ENCODE measurements around the gene MAP4K4.
A peak's percentile ranks its signal among the peaks of the same experiment; 100 is the strongest.

The MAP4K4 gene

GRCh38 chr2:101882769-101883307, 185.3 kb downstream of the MAP4K4 start:
- Histone ChIP-seq H3K14ac (ENCODE audit: low read length) (no peak overlapping the region), H3K4me2 (ENCODE audit: insufficient read depth, low read length, poor library complexity, severe bottlenecking) (no peak overlapping the region), H2BK12ac (ENCODE audit: low read length) (no peak overlapping the region), H3K4me3 (ENCODE audit: low read length in 2 of 2) (no peak overlapping the region), H3K36me3 (replicated peaks in 1 of 2; ENCODE audit: control insufficient read depth in 2 of 2, insufficient read depth in 2 of 2, low read length in 2 of 2) (peaks cover 12 to 98% of the 10 kb centered on the region in 2 donors), H3K4ac (ENCODE audit: low read length) (no peak overlapping the region), H2BK5ac (ENCODE audit: low read length) (no peak overlapping the region), H3K27me3 (ENCODE audit: control insufficient read depth in 3 of 3, insufficient read depth in 3 of 3, low read depth in 1 of 3, low read length in 3 of 3) (no peaks in the 10 kb centered on the region), H3K9me3 (replicated peaks in 1 of 2; ENCODE audit: control insufficient read depth in 2 of 2, insufficient read depth in 1 of 2, low read depth in 1 of 2, low read length in 2 of 2) (no peaks in the 10 kb centered on the region), H2BK120ac (ENCODE audit: low read depth, low read length) (no peak overlapping the region), H4K91ac (ENCODE audit: low read depth, low read length, poor library complexity) (no peak overlapping the region), H2AK5ac (ENCODE audit: low read depth, low read length) (no peak overlapping the region), H3K9ac (ENCODE audit: low read depth, low read length, poor library complexity) (no peak overlapping the region), H3K4me1 (ENCODE audit: control insufficient read depth in 2 of 2, insufficient read depth in 1 of 2, low read depth in 1 of 2, low read length in 2 of 2) (no peaks in the 10 kb centered on the region), H3K23ac (ENCODE audit: low read depth, low read length, poor library complexity) (no peak overlapping the region), H3K79me1 (ENCODE audit: low read depth, low read length) (no peaks in the 10 kb centered on the region), H2BK15ac (ENCODE audit: low read length) (no peak overlapping the region), H3K27ac (replicated peaks; ENCODE audit: low read length) (no peak overlapping the region), H4K8ac (ENCODE audit: low read depth, low read length) (no peak overlapping the region), H3K18ac (ENCODE audit: low read length) (no peak overlapping the region), H2AFZ (ENCODE audit: low read length) (no peak overlapping the region)
- WGBS, 2 donors (ENCODE audit: extremely low coverage in 2 of 2, insufficient read length in 2 of 2, insufficient replicate concordance in 1 of 2): no CpG with 5 or more reads among the region's 4 CpGs
- DNase-seq (ENCODE audit: low spot score): no peak

- Histone ChIP-seq H3K9ac (ENCODE audit: low read depth, low read length, poor library complexity) (no peak overlapping the region), H3K4ac (ENCODE audit: low read length) (no peak overlapping the region), H3K18ac (ENCODE audit: low read length) (no peak overlapping the region), H2AK5ac (ENCODE audit: low read depth, low read length) (no peak overlapping the region), H3K4me2 (ENCODE audit: insufficient read depth, low read length, poor library complexity, severe bottlenecking) (no peak overlapping the region), H2BK120ac (ENCODE audit: low read depth, low read length) (no peak overlapping the region), H3K9me3 (replicated peaks in 1 of 2; ENCODE audit: control insufficient read depth in 2 of 2, insufficient read depth in 1 of 2, low read depth in 1 of 2, low read length in 2 of 2) (no peaks in the 10 kb centered on the region), H3K23ac (ENCODE audit: low read depth, low read length, poor library complexity) (no peak overlapping the region), H3K36me3 (replicated peaks in 1 of 2; ENCODE audit: control insufficient read depth in 2 of 2, insufficient read depth in 2 of 2, low read length in 2 of 2) (peaks cover 10 to 98% of the 10 kb centered on the region in 2 donors), H2BK12ac (ENCODE audit: low read length) (no peak overlapping the region), H3K4me3 (ENCODE audit: low read length in 2 of 2) (no peak overlapping the region), H2AFZ (ENCODE audit: low read length) (no peak overlapping the region), H3K4me1 (ENCODE audit: control insufficient read depth in 2 of 2, insufficient read depth in 1 of 2, low read depth in 1 of 2, low read length in 2 of 2) (no peaks in the 10 kb centered on the region), H3K27ac (replicated peaks; ENCODE audit: low read length) (no peak overlapping the region), H3K27me3 (ENCODE audit: control insufficient read depth in 3 of 3, insufficient read depth in 3 of 3, low read depth in 1 of 3, low read length in 3 of 3) (no peaks in the 10 kb centered on the region), H3K14ac (ENCODE audit: low read length) (no peak overlapping the region), H3K79me1 (ENCODE audit: low read depth, low read length) (no peaks in the 10 kb centered on the region), H2BK5ac (ENCODE audit: low read length) (no peak overlapping the region), H4K91ac (ENCODE audit: low read depth, low read length, poor library complexity) (no peak overlapping the region), H2BK15ac (ENCODE audit: low read length) (no peak overlapping the region), H4K8ac (ENCODE audit: low read depth, low read length) (no peak overlapping the region)
- no CpG with 5 or more reads among the region's 3 CpGs for WGBS, 2 donors (ENCODE audit: extremely low coverage in 2 of 2, insufficient read length in 2 of 2, insufficient replicate concordance in 1 of 2)
- DNase-seq (ENCODE audit: low spot score): peak; percentile 6
Measured at GRCh38 chr2:101883860-101884259, 186.4 kb downstream of the MAP4K4 start.

- Histone ChIP-seq H2BK12ac (ENCODE audit: low read length) (no peak overlapping the region), H3K9ac (ENCODE audit: low read depth, low read length, poor library complexity) (no peak overlapping the region), H3K18ac (ENCODE audit: low read length) (no peak overlapping the region), H3K4me2 (ENCODE audit: insufficient read depth, low read length, poor library complexity, severe bottlenecking) (no peak overlapping the region), H3K14ac (ENCODE audit: low read length) (no peak overlapping the region), H2BK15ac (ENCODE audit: low read length) (no peak overlapping the region), H2AK5ac (ENCODE audit: low read depth, low read length) (no peak overlapping the region), H3K79me1 (ENCODE audit: low read depth, low read length) (no peaks in the 10 kb centered on the region), H2BK120ac (ENCODE audit: low read depth, low read length) (no peak overlapping the region), H4K91ac (ENCODE audit: low read depth, low read length, poor library complexity) (no peak overlapping the region), H3K27me3 (ENCODE audit: control insufficient read depth in 3 of 3, insufficient read depth in 3 of 3, low read depth in 1 of 3, low read length in 3 of 3) (no peaks in the 10 kb centered on the region), H3K9me3 (replicated peaks in 1 of 2; ENCODE audit: control insufficient read depth in 2 of 2, insufficient read depth in 1 of 2, low read depth in 1 of 2, low read length in 2 of 2) (no peaks in the 10 kb centered on the region), H3K23ac (ENCODE audit: low read depth, low read length, poor library complexity) (no peak overlapping the region), H4K8ac (ENCODE audit: low read depth, low read length) (no peak overlapping the region), H3K27ac (replicated peaks; ENCODE audit: low read length) (no peak overlapping the region), H3K4ac (ENCODE audit: low read length) (no peak overlapping the region), H2AFZ (ENCODE audit: low read length) (no peak overlapping the region), H3K4me3 (ENCODE audit: low read length in 2 of 2) (no peak overlapping the region), H3K36me3 (replicated peaks in 1 of 2; ENCODE audit: control insufficient read depth in 2 of 2, insufficient read depth in 2 of 2, low read length in 2 of 2) (peaks cover 10 to 98% of the 10 kb centered on the region in 2 donors), H2BK5ac (ENCODE audit: low read length) (no peak overlapping the region), H3K4me1 (ENCODE audit: control insufficient read depth in 2 of 2, insufficient read depth in 1 of 2, low read depth in 1 of 2, low read length in 2 of 2) (no peaks in the 10 kb centered on the region)
- no peak for DNase-seq (ENCODE audit: low spot score)
- WGBS, 2 donors (ENCODE audit: extremely low coverage in 2 of 2, insufficient read length in 2 of 2, insufficient replicate concordance in 1 of 2): no CpG with 5 or more reads among the region's 2 CpGs
Measured at GRCh38 chr2:101884423-101884822, 186.9 kb downstream of the MAP4K4 start.

GRCh38 chr2:101887328-101887727, 189.8 kb downstream of the MAP4K4 start:
- Histone ChIP-seq H4K8ac (ENCODE audit: low read depth, low read length) (no peak overlapping the region), H3K27me3 (ENCODE audit: control insufficient read depth in 3 of 3, insufficient read depth in 3 of 3, low read depth in 1 of 3, low read length in 3 of 3) (no peaks in the 10 kb centered on the region), H3K36me3 (replicated peaks in 1 of 2; ENCODE audit: control insufficient read depth in 2 of 2, insufficient read depth in 2 of 2, low read length in 2 of 2) (peaks cover 11 to 96% of the 10 kb centered on the region in 2 donors), H3K79me1 (ENCODE audit: low read depth, low read length) (no peaks in the 10 kb centered on the region), H2BK5ac (ENCODE audit: low read length) (no peak overlapping the region), H3K27ac (replicated peaks; ENCODE audit: low read length) (no peak overlapping the region), H3K9me3 (replicated peaks in 1 of 2; ENCODE audit: control insufficient read depth in 2 of 2, insufficient read depth in 1 of 2, low read depth in 1 of 2, low read length in 2 of 2) (peaks cover 0 to 7% of the 10 kb centered on the region in 2 donors), H2AK5ac (ENCODE audit: low read depth, low read length) (no peak overlapping the region), H2BK15ac (ENCODE audit: low read length) (no peak overlapping the region), H3K9ac (ENCODE audit: low read depth, low read length, poor library complexity) (no peak overlapping the region), H2BK120ac (ENCODE audit: low read depth, low read length) (no peak overlapping the region), H2BK12ac (ENCODE audit: low read length) (no peak overlapping the region), H3K4me3 (ENCODE audit: low read length in 2 of 2) (no peak overlapping the region), H3K4me1 (ENCODE audit: control insufficient read depth in 2 of 2, insufficient read depth in 1 of 2, low read depth in 1 of 2, low read length in 2 of 2) (no peaks in the 10 kb centered on the region), H4K91ac (ENCODE audit: low read depth, low read length, poor library complexity) (no peak overlapping the region), H2AFZ (ENCODE audit: low read length) (no peak overlapping the region), H3K14ac (ENCODE audit: low read length) (no peak overlapping the region), H3K18ac (ENCODE audit: low read length) (no peak overlapping the region), H3K4ac (ENCODE audit: low read length) (no peak overlapping the region), H3K4me2 (ENCODE audit: insufficient read depth, low read length, poor library complexity, severe bottlenecking) (no peak overlapping the region), H3K23ac (ENCODE audit: low read depth, low read length, poor library complexity) (no peak overlapping the region)
- DNase-seq (ENCODE audit: low spot score): no peak
- no CpG with 5 or more reads among the region's 2 CpGs for WGBS, 2 donors (ENCODE audit: extremely low coverage in 2 of 2, insufficient read length in 2 of 2, insufficient replicate concordance in 1 of 2)
